Activated naive CD8-positive, alpha-beta T cell treated with anti-CD3 and anti-CD28 coated beads, Interleukin-2, amount 10 ng/mL, durations not matched to agents 7 days and 5 days (primary cell): ENCODE measurements around the gene GALNT15. TPM values are rescaled to one million over a fixed set of nuclear protein-coding genes. Genes with fewer than 3 reads are reported as not detected.

Experiments
- ATAC-seq: fragments of 150-1000 bp; cut with Tn5 transposase; one replicate; pipeline ENCODE4 v1.10.0; 2021; ENCODE audit warnings: low read depth, moderate library complexity
- POLR2A ChIA-PET: fragments of 350-600 bp; sonication (Branson Sonifier 250); formaldehyde crosslinking; loops from one replicate; lab custom pipeline; 2021; ENCODE audit warnings: antibody characterized with exemption; lab: Charles Lee
- DNase-seq: peaks from one replicate; pipeline ENCODE4 v3.0.0; 2021
- H3K27ac Mint-ChIP-seq: one replicate; pipeline ENCODE4 v1.8.0; 2022; ENCODE audit warnings: mild to moderate bottlenecking, mixed read lengths
- H3K27me3 Mint-ChIP-seq: one replicate; pipeline ENCODE4 v1.8.0; 2022; ENCODE audit warnings: mild to moderate bottlenecking, moderate library complexity, mixed read lengths
- H3K36me3 Mint-ChIP-seq: one replicate; pipeline ENCODE4 v1.8.0; 2021; ENCODE audit warnings: mild to moderate bottlenecking, mixed read lengths
- H3K4me1 Mint-ChIP-seq: one replicate; pipeline ENCODE4 v1.8.0; 2021; ENCODE audit warnings: mixed read lengths
- H3K4me3 Mint-ChIP-seq: one replicate; pipeline ENCODE4 v1.8.0; 2022; ENCODE audit warnings: mild to moderate bottlenecking, moderate library complexity, mixed read lengths
- H3K9me3 Mint-ChIP-seq: one replicate; pipeline ENCODE4 v1.8.0; 2021; ENCODE audit warnings: mixed read lengths
- total RNA-seq, 2 experiments: library from RNA; stranded (reverse); gene quantifications; one replicate each; pipeline ENCODE4 v1.2.3, GENCODE V29; 2021

The GALNT15 gene
- total RNA-seq, 2 experiments from 2014 or later: not detected

GRCh38 chr3:16183601-16184270 lies 9.3 kb downstream of the GALNT15 start:
- ATAC-seq: no peak

DNA sequence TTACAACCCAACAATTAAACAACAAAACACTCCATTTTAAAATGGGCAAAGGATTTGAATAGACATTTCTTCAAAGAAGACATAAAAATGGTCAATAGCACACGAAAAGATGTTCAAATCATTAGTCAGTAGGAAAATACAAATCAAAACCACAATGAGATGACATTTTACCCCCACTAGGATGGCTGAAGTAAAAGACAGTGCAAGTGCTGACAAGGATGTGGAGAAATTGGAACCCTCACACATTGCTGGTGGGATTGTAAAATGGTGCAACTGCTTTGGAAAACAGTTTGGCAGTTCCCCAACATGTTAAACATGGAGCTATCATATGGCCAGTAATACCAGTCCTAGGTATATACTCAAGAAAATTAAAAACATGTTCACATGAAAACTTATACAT lies 11.6 kb downstream of the GALNT15 start:
- Mint-ChIP-seq H3K36me3 (no peaks in the 10 kb centered on the region), H3K27me3 (peaks cover 4% of the 10 kb centered on the region), H3K9me3 (no peaks in the 10 kb centered on the region), H3K4me3 (no peak overlapping the region), H3K4me1 (peaks cover 3% of the 10 kb centered on the region), H3K27ac (no peak overlapping the region)
- DNase-seq (no peak), ATAC-seq (no peak)
- POLR2A ChIA-PET: no interaction called here

More at GRCh38 chr3:16183601-16184270, 9.3 kb downstream of the GALNT15 start:
- H3K4me3 Mint-ChIP-seq: no peak overlapping the region
- H3K36me3 Mint-ChIP-seq: no peaks in the 10 kb centered on the region
- H3K4me1 Mint-ChIP-seq: peaks cover 3% of the 10 kb centered on the region
- DNase-seq: no peak
- POLR2A ChIA-PET: no interaction called here
- peaks cover 3% of the 10 kb centered on the region for H3K27me3 Mint-ChIP-seq
- H3K27ac Mint-ChIP-seq: no peak overlapping the region
- H3K9me3 Mint-ChIP-seq: no peaks in the 10 kb centered on the region

DNA sequence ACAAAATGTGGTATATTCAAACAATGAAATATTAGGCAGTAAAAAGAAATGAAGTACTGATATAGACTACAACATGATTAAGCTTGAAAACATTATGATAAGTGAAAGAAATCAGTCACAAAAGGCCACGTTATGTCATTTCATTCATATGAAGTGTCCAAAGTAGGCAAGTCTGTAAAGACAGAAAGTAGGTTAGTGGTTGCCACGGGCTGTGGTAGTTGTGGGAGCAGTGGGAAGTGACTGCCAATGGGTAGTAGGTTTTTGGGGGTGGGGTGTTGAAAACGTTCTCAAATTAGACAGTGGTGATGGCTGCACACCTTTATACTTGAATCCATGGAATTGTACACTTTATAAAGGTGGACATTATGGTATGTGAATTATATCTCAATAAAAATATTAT lies 12.1 kb downstream of the GALNT15 start:
- no peaks in the 10 kb centered on the region for H3K9me3 Mint-ChIP-seq
- POLR2A ChIA-PET: no interaction called here
- DNase-seq (no peak), ATAC-seq (no peak)
- no peak overlapping the region for H3K27ac Mint-ChIP-seq
- no peak overlapping the region for H3K4me3 Mint-ChIP-seq
- H3K36me3 Mint-ChIP-seq: no peaks in the 10 kb centered on the region
- peaks cover 3% of the 10 kb centered on the region for H3K4me1 Mint-ChIP-seq
- peaks cover 4% of the 10 kb centered on the region for H3K27me3 Mint-ChIP-seq

DNA sequence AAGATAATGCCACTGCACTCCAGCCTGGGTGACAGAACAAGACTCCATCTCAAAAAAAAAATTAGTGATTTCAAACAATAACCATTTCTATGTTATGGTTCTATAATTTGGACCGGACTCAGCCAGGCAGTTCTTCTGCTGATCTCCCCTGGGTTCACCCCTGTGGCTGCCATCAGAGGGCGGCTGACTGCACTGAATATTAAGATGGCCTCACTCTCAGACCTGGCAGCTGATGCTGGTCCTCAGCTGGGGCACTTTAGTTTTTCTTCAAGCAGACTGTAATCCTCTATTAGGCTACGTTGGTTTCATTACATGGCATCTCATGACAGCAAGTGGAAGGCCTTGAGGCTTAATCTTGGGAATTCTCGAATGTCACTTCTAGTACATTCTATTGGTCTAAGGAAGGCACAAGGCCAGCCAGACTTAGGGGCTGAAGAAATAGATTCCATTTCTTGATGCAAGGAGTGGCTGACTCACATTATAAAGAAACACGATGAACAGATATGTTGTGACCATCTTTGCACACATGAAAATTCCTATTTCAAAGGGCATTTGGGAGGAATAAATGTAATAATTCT lies 12.8 kb downstream of the GALNT15 start:
- peaks cover 3% of the 10 kb centered on the region for H3K4me1 Mint-ChIP-seq
- no peaks in the 10 kb centered on the region for H3K9me3 Mint-ChIP-seq
- no peak overlapping the region for H3K27ac Mint-ChIP-seq
- H3K27me3 Mint-ChIP-seq: peaks cover 4% of the 10 kb centered on the region
- POLR2A ChIA-PET: no interaction called here
- H3K36me3 Mint-ChIP-seq: no peaks in the 10 kb centered on the region
- H3K4me3 Mint-ChIP-seq: no peak overlapping the region
- ATAC-seq: no peak
- DNase-seq: no peak

DNA sequence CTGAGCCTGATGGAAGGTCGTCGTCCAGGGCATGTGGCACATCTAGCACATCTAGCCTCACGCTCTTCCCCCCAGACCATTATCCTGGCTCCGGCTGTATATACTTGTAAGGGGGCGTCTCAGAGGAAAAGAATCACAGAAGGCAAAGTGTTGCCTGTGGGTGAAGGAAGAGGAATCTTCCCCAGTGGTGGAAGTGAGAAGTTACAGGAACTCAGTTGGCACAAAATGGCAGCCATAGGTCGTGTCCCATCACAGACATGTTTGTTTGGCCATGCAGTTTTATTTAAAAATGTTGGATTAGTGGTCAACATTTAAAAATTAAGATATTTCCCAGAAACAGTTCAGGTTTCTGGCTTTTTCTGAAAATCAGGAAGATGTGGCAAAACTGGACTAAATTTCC lies 13.6 kb downstream of the GALNT15 start:
- Mint-ChIP-seq H3K4me3 (no peak overlapping the region), H3K27ac (no peak overlapping the region), H3K27me3 (peaks cover 7% of the 10 kb centered on the region), H3K36me3 (no peaks in the 10 kb centered on the region), H3K4me1 (peaks cover 3% of the 10 kb centered on the region), H3K9me3 (no peaks in the 10 kb centered on the region)
- ATAC-seq (no peak), DNase-seq (no peak)
- POLR2A ChIA-PET: no interaction called here

- peaks cover 6% of the 10 kb centered on the region for H3K27me3 Mint-ChIP-seq
- DNase-seq: no peak
- no peaks in the 10 kb centered on the region for H3K36me3 Mint-ChIP-seq
- POLR2A ChIA-PET: no interaction called here
- H3K9me3 Mint-ChIP-seq: no peaks in the 10 kb centered on the region
- H3K27ac Mint-ChIP-seq: no peak overlapping the region
- no peak for ATAC-seq
- peaks cover 3% of the 10 kb centered on the region for H3K4me1 Mint-ChIP-seq
- no peak overlapping the region for H3K4me3 Mint-ChIP-seq
Observed at GRCh38 chr3:16189201-16189600, 14.7 kb downstream of the GALNT15 start.

DNA sequence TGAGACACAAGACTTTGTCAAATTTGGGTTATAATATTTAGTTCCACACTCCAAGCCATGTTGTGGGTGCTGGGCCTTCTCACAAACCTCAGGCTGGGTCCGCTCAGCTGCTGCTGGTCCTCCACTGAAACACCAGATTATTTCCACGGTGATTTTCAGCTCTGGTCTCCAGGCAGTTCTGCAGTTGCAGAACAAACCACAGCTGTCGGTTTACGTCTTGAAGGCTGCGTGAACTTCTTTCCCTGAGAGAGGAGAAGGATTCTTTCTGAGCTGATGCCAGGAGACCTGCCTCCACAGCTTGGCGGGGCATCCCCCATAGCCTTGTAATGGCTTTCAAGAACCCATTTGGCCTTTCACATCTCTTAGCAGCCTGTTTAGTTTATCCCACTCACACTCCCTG lies 16.2 kb downstream of the GALNT15 start:
- POLR2A ChIA-PET: no interaction called here
- no peak overlapping the region for H3K4me3 Mint-ChIP-seq
- ATAC-seq: no peak

GRCh38 chr3:16191591-16191990 lies 17.1 kb downstream of the GALNT15 start:
- no peaks in the 10 kb centered on the region for H3K36me3 Mint-ChIP-seq
- DNase-seq: no peak

More for the DNA sequence above, 16.2 kb downstream of the GALNT15 start:
- no peaks in the 10 kb centered on the region for H3K9me3 Mint-ChIP-seq
- peaks cover 5% of the 10 kb centered on the region for H3K27me3 Mint-ChIP-seq
- H3K4me1 Mint-ChIP-seq: peaks cover 3% of the 10 kb centered on the region
- DNase-seq: no peak
- H3K27ac Mint-ChIP-seq: no peak overlapping the region
- no peaks in the 10 kb centered on the region for H3K36me3 Mint-ChIP-seq

DNA sequence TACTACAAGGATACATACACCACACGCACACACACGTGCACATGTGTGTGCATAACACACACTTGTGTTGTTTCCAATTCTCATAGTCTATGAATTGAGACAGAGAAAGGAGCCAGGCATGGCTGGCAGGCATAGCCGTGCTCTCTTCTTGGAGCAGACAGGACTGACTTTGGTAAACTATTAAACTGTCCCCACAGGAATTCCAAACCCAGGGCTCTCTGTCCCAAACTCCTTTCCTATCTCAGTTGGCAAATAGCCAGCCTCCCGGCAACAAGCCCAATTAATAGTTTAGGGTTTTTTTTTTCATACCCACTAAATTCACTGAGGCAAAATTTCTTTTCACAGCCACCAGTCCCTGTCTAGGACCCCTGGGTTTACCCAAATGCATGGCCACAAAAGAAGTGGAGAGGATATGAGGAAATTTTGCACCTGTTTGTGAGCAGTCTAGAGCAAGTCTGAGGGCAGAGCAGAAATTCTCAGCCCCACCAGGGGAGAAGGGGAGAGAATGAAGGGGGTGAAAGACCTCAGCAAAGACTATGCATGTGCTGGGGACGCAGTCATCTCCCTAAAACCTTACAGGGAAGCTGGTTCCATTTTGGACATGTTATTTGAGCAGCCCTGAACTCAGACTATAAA lies 17.8 kb downstream of the GALNT15 start:
- no peaks in the 10 kb centered on the region for H3K9me3 Mint-ChIP-seq
- peaks cover 5% of the 10 kb centered on the region for H3K27me3 Mint-ChIP-seq
- POLR2A ChIA-PET: no interaction called here
- H3K4me3 Mint-ChIP-seq: no peak overlapping the region
- ATAC-seq (no peak), DNase-seq (no peak)
- H3K36me3 Mint-ChIP-seq: no peaks in the 10 kb centered on the region
- H3K27ac Mint-ChIP-seq: no peak overlapping the region
- H3K4me1 Mint-ChIP-seq: no peaks in the 10 kb centered on the region

More at GRCh38 chr3:16191591-16191990, 17.1 kb downstream of the GALNT15 start:
- Mint-ChIP-seq H3K4me1 (peaks cover under 1% of the 10 kb centered on the region), H3K27ac (no peak overlapping the region), H3K4me3 (no peak overlapping the region), H3K27me3 (peaks cover 5% of the 10 kb centered on the region), H3K9me3 (no peaks in the 10 kb centered on the region)
- ATAC-seq: no peak
- POLR2A ChIA-PET: no interaction called here

DNA sequence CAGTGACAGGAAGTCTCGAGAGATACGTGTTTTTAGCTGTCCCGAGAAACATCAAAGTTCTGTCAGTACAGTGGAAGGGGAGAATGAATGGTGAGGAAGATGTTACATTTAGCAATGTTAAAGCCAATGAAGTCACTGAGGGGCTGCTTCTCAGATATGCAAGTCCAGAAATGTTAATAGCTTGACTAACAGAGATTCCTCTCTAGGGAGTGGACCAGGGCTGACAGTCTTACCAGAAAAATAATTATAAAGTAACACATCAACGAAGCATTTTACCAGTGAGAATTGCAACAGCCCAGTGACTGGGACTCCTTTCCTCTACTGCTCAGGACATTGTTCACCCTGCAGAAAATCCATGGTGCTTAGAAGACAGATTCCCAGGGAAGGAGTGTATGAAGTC lies 23.9 kb downstream of the GALNT15 start:
- no peak for DNase-seq
- Mint-ChIP-seq H3K4me3 (no peak overlapping the region), H3K4me1 (peaks cover 2% of the 10 kb centered on the region), H3K27ac (no peak overlapping the region), H3K27me3 (peaks cover 3% of the 10 kb centered on the region), H3K9me3 (no peaks in the 10 kb centered on the region), H3K36me3 (no peaks in the 10 kb centered on the region)
- ATAC-seq: no peak
- POLR2A ChIA-PET: no interaction called here

DNA sequence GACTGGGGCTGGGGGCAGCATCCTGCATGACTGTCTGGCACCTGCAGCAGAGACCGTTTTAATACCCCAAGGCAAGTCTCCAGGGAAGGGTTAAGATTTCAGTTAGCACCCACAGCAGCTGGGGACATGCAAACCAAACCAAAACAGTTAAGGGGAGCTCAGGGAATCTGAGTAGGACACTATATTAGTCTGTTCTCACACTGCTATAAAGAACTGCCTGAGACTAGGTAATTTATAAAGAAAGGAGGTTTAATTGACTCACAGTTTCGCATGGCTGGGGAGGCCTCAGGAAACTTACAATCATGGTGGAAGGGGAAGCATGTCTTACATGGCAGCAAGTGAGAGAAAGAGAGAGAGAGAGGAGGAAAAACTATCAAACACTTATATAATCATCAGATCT lies 25.3 kb downstream of the GALNT15 start:
- no peak overlapping the region for H3K27ac Mint-ChIP-seq

GRCh38 chr3:16200411-16200810 lies 25.9 kb downstream of the GALNT15 start:
- Mint-ChIP-seq H3K9me3 (no peaks in the 10 kb centered on the region), H3K27ac (no peak overlapping the region), H3K4me3 (no peak overlapping the region), H3K4me1 (peaks cover 5% of the 10 kb centered on the region), H3K36me3 (no peaks in the 10 kb centered on the region), H3K27me3 (peaks cover 3% of the 10 kb centered on the region)
- ATAC-seq: no peak
- POLR2A ChIA-PET: no interaction called here
- DNase-seq: no peak

More for the DNA sequence above, 25.3 kb downstream of the GALNT15 start:
- POLR2A ChIA-PET: no interaction called here
- H3K4me1 Mint-ChIP-seq: peaks cover 3% of the 10 kb centered on the region
- H3K4me3 Mint-ChIP-seq: no peak overlapping the region
- H3K27me3 Mint-ChIP-seq: peaks cover 3% of the 10 kb centered on the region
- H3K36me3 Mint-ChIP-seq: no peaks in the 10 kb centered on the region
- no peak for ATAC-seq
- no peak for DNase-seq
- no peaks in the 10 kb centered on the region for H3K9me3 Mint-ChIP-seq

- H3K4me3 Mint-ChIP-seq: no peak overlapping the region
- H3K27ac Mint-ChIP-seq: no peak overlapping the region
- DNase-seq (no peak), ATAC-seq (no peak)
- POLR2A ChIA-PET: no interaction called here
- no peaks in the 10 kb centered on the region for H3K36me3 Mint-ChIP-seq
- H3K27me3 Mint-ChIP-seq: peaks cover 3% of the 10 kb centered on the region
- H3K9me3 Mint-ChIP-seq: no peaks in the 10 kb centered on the region
- H3K4me1 Mint-ChIP-seq: peaks cover 5% of the 10 kb centered on the region
Observed at GRCh38 chr3:16203031-16203430, 28.6 kb downstream of the GALNT15 start.
